Dedifferentiated amniotic fluid mesenchymal stem cell (primary cell): ENCODE measurements around the gene SNAP29.
"Not testable (repeated sequence)": the region's sequence is repeated elsewhere in the genome, so short reads cannot be mapped to it uniquely, and the experiment has no call there.

Experiments used
- DNase-seq: peaks from one replicate; pipeline ENCODE4 v3.0.0-alpha.2; 2016; ENCODE audit errors: extremely low spot score

The SNAP29 gene

DNA sequence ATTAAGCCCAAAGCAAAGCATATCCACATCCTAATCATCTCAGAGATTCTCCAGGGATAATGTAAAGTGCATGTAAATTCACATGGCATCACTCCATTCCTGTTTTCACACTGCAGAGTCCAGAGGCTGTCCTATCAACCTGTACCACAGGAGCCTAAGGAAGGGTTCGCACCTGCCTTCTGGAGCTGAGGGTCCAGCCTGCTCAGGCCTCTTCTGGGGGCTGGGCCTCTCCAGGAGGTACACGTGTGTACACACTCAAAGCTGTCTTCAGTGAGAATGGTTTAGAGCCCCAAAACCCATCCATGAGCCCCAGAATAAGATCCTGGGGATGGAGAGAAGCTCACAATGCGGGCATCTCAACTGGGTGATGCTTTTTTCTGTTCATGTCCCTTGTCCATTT is 24.1 kb upstream of the SNAP29 start:
- no peak for DNase-seq

DNA sequence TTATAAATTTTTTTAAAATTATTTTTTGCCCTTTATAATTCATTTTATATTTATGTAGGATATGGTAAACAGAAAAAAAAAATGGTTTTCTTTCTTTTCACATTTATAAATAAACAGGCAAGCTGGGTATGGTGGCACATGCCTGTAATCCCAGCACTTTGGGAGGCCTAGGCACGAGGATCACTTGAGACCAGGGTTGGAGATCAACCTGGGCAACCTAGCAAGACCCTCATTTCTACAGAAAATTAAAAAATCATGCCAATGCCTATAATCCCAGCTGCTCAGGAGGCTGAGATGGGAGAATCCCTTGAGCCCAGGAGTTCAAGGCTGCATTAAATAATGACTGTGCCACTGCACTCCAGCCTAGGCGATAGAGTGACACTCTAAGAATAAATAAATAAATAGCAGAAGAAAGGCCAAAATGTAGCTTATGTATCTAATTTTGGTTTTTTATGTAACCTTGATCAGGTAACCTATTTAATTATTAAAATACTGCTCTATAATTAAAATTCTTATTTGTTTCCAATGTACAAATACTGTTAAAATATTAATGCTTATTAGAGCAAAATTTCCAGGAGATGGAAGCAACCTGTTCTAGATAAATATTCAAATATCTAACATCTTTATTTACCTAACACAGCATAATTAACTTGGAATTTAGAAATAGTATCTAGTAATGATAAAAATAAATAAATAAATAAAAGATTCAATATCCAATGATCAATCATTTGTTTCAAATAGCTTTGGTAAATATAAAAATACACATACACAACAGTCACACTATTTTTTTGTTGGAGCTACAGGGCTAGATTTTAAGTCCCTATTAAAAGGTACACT is 21.6 kb upstream of the SNAP29 start:
- DNase-seq: no peak

DNA sequence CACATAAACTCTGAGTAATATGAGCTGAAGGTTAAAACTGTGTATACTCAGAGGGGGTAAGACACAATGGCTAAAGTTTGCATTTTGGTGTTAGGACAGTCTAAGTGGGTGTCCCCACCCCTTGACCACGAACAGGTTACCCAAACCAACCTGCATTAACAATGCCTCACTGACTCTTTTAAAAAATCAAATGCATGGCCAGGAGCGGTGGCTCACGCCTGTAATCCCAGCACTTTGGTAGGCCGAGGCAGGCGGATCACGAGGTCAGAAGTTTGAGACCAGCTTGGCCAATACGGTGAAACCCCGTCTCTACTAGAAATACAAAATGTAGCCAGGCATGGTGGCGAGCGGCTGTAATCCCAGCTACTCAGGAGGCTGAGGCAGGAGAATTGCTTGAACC is 19.5 kb upstream of the SNAP29 start:
- DNase-seq: not testable (repeated sequence)

DNA sequence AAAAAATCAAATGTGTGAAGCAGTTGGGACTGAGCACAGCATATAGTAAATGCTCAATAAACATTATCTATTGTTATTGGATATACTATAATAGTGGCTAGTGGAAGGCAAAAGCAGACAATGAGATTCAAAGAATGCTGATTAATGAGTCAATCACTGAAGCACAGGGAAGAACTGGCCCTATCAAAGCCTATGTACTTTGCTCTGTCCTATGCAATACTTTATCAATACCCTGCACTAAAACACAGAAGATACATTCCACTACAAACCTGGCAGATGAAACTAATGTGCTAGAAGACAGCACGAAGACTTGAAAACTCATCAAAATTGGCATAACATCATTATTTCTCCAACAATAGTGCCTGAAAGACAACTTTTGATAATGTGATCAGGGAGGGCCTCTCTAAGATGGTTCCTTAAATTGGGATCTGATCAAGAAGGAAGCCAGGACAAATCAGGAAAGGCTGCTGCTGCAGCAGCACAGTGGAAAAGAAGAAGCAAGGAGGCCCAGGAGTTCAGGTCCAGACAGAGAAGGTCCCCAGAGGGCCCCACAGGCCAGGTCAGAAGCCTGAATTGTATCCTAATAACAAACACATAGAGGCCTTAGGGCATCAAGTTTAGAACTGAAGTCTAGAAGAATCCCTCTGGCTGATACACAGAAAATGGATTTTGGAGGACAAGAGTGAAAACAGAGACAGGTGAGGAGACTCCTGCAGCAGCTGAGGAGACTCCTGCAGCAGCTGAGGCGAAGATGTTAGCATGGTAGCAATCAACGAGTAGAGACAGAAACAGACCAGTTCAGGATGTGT is 18.8 kb upstream of the SNAP29 start:
- no peak for DNase-seq

DNA sequence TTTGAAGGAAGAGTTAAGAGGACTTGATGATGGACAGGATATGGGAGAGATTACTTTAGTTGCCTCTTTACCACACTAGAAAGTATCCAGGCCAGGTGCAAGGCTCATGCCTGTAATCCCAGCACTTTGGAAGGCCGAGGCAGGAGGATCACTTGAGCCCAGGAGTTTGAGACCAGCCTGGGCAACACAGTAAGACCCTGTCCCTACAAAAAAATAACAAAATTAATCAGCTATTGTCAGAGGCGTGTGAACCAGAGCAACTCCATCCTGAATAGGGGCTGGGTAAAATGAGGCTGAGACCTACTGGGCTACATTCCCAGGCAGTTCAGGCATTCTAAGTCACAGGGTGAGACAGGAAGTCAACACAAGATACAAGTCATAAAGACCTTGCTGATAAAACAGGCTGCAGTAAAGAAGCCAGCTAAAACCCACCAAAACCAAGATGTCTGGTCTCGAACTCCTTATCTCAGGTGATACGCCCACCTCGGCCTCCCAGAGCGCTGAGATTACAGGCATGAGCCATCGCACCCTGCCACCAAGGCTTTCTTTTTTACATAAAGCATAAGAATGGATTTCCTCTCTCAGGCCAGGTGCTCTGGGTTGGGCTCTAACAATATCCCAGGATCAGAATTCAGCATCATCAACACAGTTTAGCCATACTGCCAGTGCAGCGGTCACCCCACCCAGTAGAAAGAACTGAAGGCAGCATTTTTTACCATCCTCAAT is 18.0 kb upstream of the SNAP29 start:
- DNase-seq: no peak

DNA sequence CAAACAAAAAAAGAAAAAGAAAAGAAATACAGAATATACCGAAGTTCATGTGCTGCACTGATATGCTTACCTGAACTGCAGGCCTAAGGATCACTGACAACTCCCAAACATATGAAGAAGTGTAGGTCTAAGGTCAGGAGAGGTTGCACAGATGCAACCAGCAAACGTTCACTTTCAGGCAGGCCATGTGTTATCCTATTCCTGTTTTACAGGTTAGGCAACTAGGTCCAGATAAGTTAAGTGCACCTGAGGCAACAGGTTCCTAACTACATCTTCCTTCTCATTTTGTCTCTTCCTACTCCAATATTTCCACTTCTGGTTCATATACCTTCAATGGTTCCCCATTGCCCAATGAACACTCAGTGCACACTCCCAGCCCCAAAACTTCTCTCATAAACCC is 15.3 kb upstream of the SNAP29 start:
- DNase-seq: no peak

DNA sequence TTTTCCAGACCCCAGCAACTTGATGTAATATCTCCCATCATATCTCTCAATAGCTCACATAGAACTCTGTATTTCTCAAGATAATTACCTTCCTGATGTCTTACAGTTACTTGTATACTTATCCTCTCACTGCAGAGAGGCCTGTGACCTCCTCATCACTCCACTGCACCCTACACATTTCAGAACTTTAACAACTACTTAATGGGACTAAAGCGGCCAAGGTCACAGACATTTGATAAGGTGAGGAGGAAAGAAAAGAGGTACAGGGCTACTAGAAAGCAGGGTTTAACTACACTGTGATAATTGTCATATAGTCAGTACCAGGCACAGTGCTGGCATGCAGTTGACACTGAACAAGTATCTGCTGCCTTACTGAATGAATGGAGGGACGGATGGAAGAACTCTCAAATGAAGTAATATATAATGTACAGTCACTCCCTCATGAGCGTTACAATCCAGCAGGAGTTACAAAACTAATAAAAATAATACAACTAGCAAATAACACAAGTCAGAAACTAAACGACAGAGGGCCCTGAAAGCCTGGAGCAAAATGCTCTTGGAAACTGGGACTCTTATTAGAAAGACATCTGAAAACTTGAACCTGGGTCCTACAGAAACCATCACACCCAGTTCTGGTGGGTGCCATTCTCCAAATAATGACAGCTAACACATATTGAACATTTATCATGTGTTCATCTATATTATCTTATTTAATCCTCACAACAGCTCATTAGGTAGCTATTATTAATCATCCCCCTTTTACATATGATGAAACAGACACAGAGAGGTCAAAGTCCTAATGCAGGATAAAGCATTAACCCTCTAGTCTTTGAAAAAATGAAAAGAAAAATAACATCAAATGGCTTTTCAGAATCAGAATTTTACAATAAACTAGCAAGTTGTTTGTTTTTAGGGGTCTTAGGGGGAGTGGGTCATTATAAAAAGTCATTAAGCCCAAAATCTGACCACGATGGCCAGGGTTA is 14.5 kb upstream of the SNAP29 start:
- DNase-seq: no peak

DNA sequence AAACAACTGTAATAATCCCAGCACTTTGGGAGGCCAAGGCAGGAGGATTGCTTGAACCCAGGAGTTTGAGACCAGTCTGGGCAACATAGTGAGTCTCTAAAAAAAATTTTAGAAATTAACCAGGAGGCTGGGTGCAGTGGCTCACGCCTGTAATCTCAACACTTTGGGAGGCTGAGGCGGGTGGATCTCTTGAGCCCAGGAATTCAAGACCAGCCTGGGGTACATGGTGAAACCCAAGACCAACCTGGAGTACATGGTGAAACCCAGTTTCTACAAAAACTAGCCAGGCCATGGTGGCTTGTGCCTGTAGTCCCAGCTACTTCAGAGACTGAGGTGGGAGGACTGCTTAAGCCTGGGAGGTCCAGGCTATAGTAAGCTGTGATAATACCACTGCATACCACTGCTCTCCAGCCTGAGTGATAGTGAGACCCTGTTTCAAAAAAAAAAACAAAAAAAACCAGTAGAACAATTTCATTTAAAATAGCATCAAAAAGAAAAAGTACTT is 11.4 kb upstream of the SNAP29 start:
- DNase-seq: no peak

DNA sequence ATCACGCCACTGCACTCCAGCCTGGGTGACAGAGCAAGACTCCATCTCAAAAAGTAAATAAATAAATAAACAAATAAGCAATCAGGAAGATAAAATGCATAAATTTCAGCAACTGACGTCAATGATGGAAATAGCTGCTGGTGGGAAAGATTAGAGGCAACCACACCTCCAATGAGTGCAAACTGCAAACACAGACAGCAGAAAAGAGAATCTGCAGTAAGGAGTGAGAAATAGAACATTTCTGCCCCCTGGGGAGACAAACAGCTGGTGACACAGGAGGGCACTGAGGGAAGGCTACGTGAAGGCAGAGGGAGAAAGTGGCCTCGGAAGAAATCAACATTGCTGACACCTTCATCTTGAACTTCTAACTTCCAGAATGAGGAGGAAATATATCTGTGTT is 6.7 kb upstream of the SNAP29 start:
- no peak for DNase-seq

DNA sequence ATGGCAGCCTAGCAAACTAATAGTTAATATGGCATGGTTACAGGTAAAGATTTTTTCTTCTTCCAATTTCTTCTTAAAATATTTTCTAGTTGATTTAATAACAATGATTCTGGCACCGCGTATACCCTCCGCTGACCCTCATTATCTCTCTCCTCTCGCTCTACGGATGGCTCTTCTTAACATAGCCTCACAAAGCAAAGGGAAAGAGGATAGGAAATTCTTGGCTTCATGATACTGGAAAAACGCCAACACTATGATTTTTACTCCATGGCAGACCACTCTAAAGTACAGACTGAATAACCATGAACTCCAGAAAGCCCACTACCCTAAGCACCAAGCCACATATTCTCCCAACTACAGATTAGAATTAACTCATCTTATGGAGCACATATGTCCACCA is 6.3 kb upstream of the SNAP29 start:
- no peak for DNase-seq

DNA sequence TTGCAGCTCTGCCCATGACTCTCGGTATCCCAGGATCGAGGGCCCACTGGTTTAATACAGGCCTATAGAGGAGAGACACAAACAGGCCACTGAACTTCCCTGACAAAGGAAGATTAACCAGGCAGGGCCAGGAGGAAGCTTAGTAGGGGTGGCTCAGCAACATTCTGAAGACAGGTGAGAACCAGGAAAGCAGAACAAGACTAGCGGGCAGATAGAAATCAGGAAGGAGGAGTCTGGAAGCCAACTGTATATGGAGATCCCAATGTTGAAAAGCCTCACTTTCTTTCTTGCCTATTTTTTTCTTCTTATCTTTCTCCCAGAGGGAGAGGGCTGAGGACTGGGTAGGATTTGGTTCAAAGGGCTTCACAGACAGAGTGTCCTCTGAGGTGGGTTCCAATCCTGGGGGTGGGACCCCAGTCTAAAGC is 5.6 kb upstream of the SNAP29 start:
- no peak for DNase-seq

DNA sequence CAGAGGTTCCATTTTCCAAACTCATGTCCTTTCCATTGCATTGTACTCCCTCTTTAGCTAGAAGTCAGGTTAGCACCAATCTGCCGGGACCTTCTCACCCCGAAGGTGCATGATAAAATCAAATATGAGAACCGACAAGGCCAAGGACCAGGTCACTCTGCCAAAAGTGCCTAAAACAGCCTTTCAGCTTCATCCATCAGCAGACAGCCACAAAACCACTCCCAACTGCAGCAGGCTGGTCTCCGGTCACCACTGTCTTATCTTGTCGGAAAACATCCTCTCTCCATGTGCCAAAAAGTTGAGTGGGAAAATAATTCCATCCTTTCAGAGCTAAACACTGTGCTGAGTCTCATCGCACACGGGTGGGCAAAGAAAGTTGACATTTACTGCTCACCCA is 1.6 kb upstream of the SNAP29 start:
- DNase-seq: no peak

DNA sequence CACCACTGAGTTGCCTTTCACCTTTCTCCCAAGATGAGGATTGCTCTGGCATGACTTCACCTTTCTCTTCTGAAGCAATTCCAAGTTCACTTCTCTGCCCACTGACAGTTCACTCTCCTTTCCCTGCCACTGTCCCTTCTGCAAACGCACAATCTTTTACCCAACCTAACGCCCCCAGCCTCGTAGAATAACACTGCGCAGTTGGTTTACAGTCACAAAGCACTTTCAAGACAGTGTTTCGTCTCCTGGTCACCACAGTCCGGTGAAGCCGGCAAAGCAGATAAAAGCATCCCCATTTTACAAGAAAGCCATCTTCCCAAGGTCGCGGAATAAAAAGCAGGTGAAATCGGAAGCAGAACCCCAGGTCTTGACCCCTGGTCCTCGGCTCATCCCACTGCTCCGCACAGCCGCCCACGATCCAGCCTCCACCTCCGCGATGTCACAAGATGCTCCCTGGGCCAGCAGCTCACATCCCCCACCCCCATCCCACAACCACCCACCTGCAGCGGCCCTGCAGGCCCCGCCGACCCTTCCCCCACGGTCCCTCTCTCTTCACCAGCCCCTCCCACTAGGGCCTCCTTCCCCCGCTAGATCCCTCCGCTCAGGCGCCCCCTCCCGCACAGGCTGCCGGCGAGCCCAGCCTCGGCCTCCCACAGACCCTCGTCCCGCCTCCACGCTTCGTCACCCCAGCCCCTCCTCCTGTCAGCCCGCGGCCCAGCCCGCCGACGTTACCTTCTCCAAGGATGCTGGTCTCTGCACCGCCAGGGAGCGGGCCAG is 781 bp upstream of the SNAP29 start:
- DNase-seq: peak; percentile 49

DNA sequence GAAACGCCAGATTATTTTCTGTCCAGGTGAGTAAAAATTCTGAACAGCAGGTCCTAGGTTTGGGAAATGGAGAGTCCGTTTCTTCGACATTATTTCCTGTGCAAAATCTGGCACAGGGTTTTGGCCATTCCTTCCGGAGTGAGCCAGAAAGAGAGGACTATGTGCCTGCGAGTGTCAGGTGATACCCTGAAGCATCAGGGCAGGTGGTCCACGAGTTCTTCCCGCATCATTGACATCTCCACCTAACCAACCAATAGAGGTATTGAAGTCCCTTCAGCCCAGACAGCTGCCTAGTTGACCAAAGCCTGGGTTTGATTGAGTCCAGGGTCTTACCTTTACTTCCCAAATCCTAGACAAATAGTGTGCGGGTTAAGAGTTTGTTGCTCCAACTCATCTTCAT is 808 bp downstream of the SNAP29 start:
- DNase-seq: no peak

DNA sequence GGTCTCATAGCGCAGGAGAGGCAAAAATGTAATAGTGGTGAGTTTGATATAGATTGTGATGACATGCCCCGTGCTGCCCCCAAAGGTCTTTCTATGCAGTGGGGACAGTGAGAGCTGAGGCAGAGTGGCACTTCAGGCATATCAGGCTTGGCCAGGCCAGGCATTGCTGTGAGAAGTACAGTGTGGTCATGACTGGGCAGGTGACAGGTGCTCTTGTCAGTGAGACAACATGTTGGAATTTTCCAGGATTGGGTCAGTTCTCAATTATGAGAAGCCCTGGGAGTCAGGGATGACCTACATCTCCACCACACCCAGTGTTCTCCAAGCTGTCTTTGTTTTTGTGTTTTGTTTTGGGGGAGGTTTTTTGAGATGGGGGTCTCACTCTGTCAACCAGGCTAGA is 3.7 kb downstream of the SNAP29 start:
- DNase-seq: no peak

DNA sequence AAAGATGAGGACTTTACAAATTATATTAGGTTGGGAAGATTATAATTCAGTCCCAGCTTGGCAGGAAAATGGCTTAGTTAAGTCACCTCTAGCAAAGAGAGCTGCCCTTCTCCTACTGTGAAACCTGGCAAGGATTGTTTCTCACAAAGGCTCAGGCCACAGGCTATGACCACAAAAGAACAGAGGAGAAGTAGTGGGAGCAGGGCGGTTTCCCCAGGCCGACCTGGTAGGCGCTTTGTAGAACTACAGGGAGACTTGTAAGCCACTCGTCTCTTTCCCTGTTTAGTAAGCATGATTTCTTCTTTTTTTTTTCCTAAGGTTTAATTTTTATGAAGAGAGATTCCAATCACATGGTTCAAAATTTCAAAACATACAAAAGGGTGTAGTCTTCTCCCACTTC is 4.6 kb downstream of the SNAP29 start:
- no peak for DNase-seq

DNA sequence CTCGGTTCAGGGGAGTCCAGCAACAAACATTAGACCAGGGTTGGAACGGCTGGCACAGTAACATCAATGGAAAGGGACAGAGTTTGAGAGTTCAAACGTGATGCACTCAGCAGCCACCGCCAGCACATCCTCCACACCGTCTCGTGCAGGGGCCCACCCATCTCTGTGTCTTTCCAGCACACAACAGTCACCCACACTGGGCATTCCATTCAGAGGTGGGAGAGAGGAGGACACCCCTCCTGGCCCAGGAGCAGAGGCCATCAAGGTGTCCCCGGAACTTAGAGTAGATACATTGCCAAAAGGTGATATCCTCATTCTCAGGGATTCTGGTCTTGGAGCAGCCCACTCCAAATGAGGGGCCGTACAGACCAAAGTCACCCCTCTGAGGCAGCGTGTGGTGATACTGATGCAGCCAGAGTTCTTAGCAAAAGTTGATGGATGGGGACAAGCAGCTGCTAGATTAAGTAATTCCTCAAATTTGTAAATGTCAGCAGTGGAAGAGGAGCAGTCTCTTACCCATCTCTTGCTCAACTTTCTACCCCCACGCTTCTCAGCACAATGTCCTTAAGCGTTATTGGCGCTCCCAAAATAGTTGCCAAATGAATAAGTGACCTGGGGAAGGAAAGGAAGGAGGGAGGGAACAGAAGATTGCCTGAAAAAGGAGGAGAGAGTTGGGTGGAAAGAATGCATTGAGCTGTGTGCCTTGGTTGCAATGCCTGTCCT is 5.5 kb downstream of the SNAP29 start:
- DNase-seq: no peak

DNA sequence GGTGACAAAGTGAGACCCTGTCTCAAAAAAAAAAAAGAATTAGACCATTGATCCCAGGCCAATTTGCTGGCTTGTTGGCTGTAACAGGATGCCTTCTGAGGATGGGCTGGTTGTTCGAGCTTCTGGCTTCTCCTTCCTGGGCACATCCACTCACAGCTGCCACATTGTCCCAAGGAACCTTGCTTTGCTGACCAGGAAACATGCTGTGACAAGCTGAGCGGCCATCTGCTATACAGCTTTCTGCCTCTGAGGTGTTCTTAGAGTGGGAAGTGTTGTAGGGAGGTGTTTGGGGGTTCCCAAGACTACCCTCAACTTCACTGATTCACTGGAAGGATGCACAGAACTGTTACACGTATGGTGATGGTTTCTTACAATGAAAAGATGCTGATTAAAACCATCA is 6.5 kb downstream of the SNAP29 start:
- DNase-seq: no peak

DNA sequence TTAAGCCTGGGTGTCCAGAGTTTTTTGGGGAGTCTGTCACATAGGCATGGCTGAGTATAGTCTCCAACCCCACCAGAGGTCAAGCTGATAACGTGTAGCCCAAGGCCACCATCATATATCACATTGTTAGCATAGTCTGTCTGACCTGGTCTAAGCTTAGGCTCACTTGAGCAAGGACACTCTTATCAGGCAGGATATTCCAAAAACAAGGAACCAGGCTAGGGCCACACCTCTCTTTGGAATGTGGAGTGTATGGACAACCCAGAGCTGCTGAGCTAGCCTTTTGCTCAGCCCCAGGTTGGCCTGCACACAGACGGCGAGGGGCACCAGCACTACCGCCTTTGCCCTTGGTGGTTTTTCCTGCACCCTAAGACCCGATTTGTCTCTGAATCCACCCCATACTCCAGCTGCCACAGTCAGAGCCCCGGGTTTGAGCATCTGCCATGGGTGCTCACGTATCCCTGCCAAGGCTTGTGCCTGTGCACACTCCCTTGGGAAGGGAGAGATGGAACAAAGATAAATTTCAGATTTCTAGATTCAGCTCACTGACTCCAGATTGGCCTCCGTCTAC is 7.2 kb downstream of the SNAP29 start:
- DNase-seq: no peak
